ENCODE measurements around the gene PXDN.
"Not testable (repeated sequence)": the region's sequence is repeated elsewhere in the genome, so short reads cannot be mapped to it uniquely, and the experiment has no call there.

Gene PXDN

GRCh38 chr2:1702186-1702565, 42.1 kb downstream of the PXDN start:
- DNase-seq (ENCODE audit: low spot score): no peak

GRCh38 chr2:1701556-1702185, 42.6 kb downstream of the PXDN start:
- DNase-seq (ENCODE audit: low spot score): no peak

GRCh38 chr2:1701020-1701419, 43.3 kb downstream of the PXDN start:
- no peak for DNase-seq (ENCODE audit: low spot score)

- DNase-seq (ENCODE audit: low spot score): not testable (repeated sequence)
Measured at GRCh38 chr2:1700427-1700826, 43.9 kb downstream of the PXDN start.

GRCh38 chr2:1698188-1698945, 45.9 kb downstream of the PXDN start:
- peak; percentile 26 for DNase-seq (ENCODE audit: low spot score)

GRCh38 chr2:1697601-1698000, 46.7 kb downstream of the PXDN start:
- DNase-seq (ENCODE audit: low spot score): peak; percentile 34

- DNase-seq (ENCODE audit: low spot score): no peak
Measured at GRCh38 chr2:1696472-1696871, 47.8 kb downstream of the PXDN start.

GRCh38 chr2:1694371-1695271, 49.7 kb downstream of the PXDN start:
- peak; percentile 37 for DNase-seq (ENCODE audit: low spot score)

GRCh38 chr2:1693723-1694122, 50.6 kb downstream of the PXDN start:
- DNase-seq (ENCODE audit: low spot score): no peak

- peak; percentile 38 for DNase-seq (ENCODE audit: low spot score)
Measured at GRCh38 chr2:1692342-1692741, 52.0 kb downstream of the PXDN start.

- DNase-seq (ENCODE audit: low spot score): no peak
Measured at GRCh38 chr2:1691366-1691765, 52.9 kb downstream of the PXDN start.

- no peak for DNase-seq (ENCODE audit: low spot score)
Measured at GRCh38 chr2:1690056-1690775, 54.1 kb downstream of the PXDN start.

GRCh38 chr2:1688859-1689258, 55.5 kb downstream of the PXDN start:
- no peak for DNase-seq (ENCODE audit: low spot score)

GRCh38 chr2:1688161-1688560, 56.2 kb downstream of the PXDN start:
- DNase-seq (ENCODE audit: low spot score): no peak

- DNase-seq (ENCODE audit: low spot score): no peak
Measured at GRCh38 chr2:1687254-1687653, 57.1 kb downstream of the PXDN start.

- peak; percentile 73 for DNase-seq (ENCODE audit: low spot score)
Measured at GRCh38 chr2:1686784-1687105, 57.6 kb downstream of the PXDN start.

- DNase-seq (ENCODE audit: low spot score): no peak
Measured at GRCh38 chr2:1685957-1686783, 58.1 kb downstream of the PXDN start.

- peak; percentile 65 for DNase-seq (ENCODE audit: low spot score)
Measured at GRCh38 chr2:1685078-1685956, 59.0 kb downstream of the PXDN start.

GRCh38 chr2:1683297-1683696, 61.0 kb downstream of the PXDN start:
- DNase-seq (ENCODE audit: low spot score): no peak

- DNase-seq (ENCODE audit: low spot score): no peak
Measured at GRCh38 chr2:1682181-1682440, 62.2 kb downstream of the PXDN start.

Measured in left forelimb (tissue), 1 donor.